CD1c-positive myeloid dendritic cell (primary cell): Measurements from ENCODE around the gene MBP.
"Not testable (repeated sequence)": the region's sequence is repeated elsewhere in the genome, so short reads cannot be mapped to it uniquely, and the experiment has no call there.

Experiments
- DNase-seq: peaks from one replicate; pipeline ENCODE4 v3.0.0-alpha.2; 2016; ENCODE audit errors: extremely low spot score

The MBP gene

DNA sequence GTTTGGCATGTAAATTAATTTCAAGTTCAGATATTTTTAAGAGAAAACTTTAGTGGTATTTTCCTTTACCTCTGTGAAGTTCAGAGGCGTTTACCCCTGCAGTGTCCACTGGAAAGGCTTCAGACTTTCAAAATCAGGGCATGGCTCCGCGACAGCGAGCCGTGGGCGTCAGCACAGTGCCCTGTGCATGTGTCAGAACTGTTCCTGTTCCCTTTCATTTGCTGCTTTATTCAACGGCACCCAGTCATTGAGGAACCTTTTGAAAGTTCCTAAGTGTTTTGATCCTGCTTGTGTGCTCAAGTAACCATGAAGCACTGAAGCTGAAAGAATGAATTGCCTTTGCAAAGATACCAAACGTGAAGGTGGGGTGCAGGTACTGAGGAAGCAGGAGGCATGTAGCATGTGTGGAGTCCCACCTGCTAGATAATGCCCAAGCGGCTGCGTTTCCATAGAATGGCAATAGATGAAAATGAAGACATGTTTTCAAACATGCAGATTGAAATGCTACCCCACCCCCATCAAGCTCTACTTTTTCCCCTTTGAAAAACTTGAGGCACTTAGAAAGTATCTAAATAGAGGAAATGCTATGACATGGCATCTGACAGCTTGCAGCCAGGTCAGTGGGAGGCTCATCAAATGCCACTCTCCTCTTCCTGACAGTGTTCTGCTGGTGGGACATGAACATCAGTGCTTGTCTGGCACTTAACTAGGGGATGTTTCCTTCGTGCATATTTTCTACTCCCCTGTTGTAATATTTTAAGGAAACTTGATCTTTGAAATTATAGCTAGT, 161.6 kb downstream of the MBP start:
- peak; percentile 76 for DNase-seq

DNA sequence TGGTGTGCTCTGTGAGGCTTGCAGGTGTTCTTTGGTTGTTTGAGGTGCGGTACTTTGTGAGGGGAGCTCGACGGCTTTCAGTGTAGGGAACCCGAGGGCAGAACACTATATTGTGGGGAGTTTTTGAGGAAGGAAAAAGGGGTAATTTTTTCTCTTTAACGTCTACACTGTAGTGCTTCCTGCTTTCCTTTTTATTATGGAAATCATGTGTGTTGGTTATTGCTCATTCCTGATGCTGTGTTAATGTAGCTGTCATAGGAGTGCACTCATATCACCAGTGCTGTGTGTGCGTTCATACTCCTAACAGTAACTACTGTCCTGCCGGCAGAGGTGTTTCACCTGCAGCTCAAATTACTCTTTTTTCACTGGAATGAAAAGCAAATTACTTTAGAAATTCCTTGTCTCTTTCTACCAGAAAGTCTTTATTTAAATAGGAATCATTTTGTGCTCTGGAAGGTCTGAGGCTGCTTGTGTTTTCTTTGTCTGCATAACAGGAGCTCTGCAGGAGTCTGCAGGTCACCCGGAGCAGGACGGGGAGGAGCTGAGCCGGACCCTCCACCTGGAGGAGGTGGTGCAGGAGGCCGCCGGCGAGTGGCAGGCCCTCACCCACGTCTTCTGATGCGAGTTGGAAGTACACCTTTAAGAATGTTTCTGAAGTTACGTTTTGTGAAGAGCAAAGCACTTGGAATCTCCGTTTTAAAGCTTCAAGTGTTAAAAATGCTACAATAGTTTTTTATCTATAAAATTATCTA, 164.7 kb downstream of the MBP start:
- DNase-seq: no peak

DNA sequence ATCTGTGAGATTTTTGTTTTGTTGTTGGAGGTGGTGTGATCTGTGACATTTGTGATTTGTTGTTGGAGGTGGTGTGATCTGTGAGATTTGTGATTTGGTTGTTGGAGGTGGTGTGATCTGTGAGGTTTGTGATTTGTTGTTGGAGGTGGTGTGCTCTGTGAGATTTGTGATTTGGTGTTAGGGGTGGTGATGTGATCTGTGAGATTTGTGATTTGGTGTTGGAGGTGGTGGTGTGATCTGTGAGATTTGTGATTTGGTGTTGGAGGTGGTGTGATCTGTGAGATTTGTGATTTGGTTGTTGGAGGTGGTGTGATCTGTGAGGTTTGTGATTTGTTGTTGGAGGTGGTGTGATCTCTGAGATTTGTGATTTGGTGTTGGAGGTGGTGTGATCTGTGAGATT, 165.3 kb downstream of the MBP start:
- not testable (repeated sequence) for DNase-seq

GRCh38 chr18:76965555-76966151, 166.9 kb downstream of the MBP start:
- not testable (repeated sequence) for DNase-seq

DNA sequence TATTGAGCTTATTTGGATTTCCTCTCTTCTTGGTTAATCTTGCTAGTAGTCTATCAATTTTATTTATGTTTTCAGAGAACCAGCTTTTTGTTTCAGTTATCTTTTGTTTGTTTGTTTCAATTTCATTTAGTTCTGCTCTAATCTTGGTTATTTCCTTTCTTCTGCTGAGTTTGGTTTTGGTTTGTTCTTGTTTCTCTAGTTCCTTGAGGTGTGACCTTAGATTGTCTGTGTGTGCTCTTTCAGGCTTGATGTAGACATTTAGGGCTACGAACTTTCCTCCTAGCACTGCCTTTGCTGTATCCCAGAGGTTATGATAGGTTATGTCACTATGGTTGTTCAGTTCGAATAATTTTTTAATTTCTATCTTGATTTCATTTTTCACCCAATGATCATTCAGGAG, 168.6 kb downstream of the MBP start:
- no peak for DNase-seq

DNA sequence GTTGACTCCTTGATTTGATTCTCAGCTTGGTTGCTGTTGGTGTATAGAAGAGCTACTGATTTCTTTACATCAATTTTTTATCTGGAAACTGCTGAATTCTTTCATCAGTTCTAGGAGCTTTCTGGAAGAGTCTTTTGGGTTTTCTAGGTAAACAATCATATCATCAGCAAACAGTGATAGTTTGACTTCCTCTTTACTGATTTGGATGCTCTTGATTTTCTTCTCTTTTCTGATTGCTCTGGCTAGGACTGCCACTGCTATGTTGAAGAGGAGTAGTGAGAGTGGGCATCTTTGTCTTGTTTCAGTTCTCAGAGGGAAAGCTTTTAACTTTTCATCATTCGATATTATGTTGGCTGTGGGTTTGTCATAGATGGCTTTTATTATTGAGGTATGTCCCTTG, 169.7 kb downstream of the MBP start:
- DNase-seq: no peak

GRCh38 chr18:76960528-76961035, 172.0 kb downstream of the MBP start:
- no peak for DNase-seq

GRCh38 chr18:76959605-76960004, 173.0 kb downstream of the MBP start:
- no peak for DNase-seq

- no peak for DNase-seq
Observed at GRCh38 chr18:76958692-76959341, 173.8 kb downstream of the MBP start.

DNA sequence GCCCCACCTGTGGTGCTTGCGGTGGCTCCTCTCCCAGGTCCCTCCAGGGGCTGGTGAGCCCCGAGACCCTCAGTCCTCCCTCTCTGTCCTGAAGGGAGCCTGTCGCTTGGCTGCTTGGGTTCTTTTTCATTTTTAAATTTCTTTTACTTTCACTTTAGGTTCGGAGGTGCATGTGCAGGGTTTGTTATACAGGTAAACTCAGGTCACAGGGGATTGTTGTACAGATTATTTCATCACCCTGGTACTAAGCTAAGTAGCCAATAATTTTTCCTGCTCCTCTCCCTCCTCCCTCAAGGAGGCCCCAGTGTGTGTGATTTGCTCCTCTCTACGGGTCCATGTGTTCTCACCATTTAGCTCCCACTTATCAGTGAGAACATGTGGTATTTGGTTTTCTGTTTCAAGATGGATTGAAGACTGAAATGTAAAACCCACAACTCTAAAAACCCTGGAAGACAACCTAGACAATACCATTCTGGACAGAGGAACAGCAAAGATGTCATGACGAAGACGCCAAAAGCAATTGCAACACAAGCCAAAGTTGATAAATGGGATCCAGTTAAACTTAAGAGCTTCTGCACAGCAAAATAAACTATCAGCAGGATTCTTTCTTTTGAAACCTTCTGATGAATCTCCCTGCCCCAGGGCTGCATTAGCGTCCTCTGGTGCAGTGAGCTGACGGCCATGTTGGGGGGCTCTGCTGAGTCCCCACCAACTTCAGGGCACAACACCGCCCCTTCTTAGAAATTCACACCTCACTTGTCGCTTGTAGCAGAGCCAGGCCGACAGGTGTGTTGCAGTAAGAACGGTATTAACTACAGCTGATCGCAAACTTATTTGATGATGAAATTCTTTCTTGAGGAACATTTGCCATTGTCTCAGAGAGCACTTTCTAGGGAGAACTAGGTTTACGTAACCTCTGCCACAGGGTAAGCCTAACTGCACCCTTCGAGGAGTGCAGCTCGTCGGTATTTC, 174.9 kb downstream of the MBP start:
- no peak for DNase-seq

DNA sequence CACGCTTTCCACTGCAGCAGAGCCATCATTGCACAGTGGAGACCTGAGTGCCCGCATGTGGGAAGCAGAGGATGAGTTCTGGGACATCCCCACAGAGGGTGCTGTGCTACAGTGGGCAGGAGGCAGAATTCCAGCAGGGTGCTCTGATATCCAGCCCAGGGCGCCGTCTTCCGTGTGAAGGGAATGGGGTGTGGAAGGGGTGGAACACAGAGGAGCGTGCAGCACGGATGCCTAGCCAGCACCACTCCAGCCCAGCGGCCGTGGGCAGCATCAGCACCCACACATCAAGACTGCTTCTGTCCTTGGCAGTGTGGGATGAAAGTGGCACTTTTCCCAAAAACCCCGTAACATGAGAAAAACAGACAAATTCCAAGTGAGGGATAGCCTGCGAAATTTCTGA, 175.9 kb downstream of the MBP start:
- no peak for DNase-seq

DNA sequence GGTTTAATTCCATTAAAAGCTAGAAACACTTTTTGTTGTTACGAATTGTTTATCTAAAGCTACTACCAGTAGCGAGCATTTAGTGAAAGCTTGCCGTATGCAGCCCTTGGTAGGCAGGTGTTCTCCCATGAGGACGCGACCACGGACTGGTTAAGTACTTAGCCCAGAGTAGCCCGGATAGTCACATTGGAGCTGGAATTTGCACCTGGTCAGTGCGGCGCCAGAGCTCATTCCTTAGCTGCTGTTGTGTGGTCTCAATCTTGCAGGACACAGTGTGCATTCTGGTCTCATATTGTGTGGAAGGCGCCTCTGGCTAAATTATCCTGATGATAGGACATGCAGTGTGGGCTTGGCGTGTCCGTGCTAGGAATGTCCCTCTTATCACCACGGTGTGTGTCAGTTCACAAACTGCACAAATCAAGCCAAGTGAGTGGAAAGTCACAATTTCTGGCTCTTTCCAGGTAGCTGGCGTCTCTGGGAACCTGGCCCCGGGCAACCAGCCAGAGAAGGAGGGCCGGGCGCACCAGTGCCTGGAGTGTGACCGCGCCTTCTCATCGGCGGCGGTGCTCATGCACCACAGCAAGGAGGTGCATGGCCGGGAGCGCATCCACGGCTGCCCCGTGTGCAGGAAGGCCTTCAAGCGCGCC, 176.9 kb downstream of the MBP start:
- no peak for DNase-seq

DNA sequence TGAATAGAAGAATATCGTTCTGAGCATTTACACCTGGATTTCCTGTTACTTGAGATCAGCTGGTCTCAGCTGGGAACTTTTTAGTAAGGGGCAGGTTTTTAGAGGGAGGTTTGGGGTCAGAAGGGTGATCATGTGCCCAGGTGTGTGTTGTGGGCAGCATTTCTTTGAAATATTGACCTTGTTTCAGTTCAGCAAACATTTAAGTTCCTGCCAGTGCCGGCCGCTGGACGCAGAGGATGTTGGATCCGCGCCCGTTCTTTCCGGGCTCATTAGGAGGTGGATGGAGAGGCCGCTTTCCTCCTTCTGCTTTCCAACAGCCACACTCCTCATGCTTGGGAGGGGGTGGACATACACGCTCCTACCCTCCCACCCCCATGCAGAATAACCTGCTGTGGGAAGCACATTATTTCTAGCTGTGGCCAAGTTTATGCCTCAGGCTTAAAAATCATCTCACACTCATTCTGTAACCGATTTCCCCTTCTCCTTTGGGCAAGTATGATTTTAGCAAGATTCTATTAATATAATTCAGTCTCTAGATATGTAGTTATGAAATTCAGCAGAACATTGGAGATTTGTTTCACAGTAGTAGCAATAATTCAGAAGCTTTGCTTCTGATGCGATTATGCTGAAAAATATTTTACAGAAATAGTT, 178.9 kb downstream of the MBP start:
- no peak for DNase-seq

GRCh38 chr18:76953156-76953555, 179.4 kb downstream of the MBP start:
- DNase-seq: no peak

DNA sequence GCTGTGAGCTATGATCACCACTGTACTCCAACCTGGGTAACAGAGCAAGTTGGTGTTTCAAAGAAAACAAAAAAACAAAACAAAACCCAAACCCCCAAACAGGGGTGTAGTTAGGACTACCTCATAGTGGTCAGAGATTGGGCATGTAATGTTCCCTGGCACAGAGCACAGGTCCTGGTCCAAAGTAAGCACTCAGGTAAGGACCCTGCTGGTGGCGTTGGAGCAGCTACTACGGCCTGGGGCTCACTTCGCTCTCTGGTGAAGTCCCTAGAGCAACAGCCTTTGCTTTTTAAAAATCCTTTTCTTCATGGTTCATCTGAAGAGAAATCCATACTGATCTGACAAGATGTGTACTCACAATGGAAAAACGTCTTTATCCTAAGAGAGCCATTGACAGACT, 179.8 kb downstream of the MBP start:
- no peak for DNase-seq

DNA sequence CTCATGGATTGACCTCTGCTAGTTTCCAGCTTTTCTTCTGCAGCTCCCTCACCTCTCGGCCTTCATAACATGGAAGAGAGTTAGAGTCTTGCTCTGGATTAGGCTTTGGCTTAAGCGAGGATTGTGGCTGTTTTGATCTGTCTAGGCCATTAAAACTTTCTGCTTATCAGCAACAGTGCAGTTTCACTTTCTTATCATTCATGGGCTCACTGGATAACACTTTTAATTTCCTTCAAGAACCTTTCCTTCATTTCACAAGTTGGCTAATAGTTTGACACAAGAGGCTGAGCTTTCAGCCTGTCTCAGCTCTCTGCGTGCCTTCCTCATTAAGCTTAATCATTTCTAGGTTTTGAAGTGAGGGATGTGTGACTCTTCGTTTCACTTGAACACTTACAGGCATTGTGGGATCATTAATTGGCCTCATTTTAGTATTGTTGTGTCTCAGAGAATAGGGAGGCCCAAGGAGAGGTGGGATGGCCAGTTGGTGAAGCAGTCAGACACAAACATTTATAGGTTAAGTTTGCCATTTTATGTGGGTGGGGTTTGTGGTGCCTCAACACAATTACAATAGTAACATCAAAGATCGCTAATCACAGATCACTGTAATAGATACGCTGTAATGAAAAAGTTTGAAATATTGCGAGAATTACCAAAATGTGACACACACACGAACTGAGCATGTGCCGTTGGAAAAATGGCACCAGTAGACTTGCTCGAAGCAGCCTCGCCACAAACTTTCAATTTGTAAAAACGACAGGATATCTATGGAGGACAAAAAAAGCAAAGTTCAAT, 180.9 kb downstream of the MBP start:
- DNase-seq: no peak

GRCh38 chr18:76948345-76948744, 184.2 kb downstream of the MBP start:
- no peak for DNase-seq

GRCh38 chr18:76944346-76944745, 188.2 kb downstream of the MBP start:
- DNase-seq: not testable (repeated sequence)
